Brain microvascular endothelial cell (primary cell): ENCODE data around the gene ABCA2.
"Not testable (repeated sequence)": the region's sequence is repeated elsewhere in the genome, so short reads cannot be mapped to it uniquely, and the experiment has no call there.

Experiments used
- DNase-seq: peaks from one replicate; pipeline ENCODE4 v3.0.0-alpha.2; 2020
- H3K27ac ChIP-seq: fragments of 250-450 bp; sonication (Bioruptor Pico); 2 replicates; pipeline ENCODE4 v1.5.1; 2020; ENCODE audit warnings: mild to moderate bottlenecking, moderate library complexity
- H3K27me3 ChIP-seq: fragments of 250-450 bp; sonication (Bioruptor Pico); replicated peaks from 2 replicates; pipeline ENCODE4 v1.5.1; 2020; ENCODE audit warnings: mild to moderate bottlenecking
- H3K36me3 ChIP-seq: fragments of 250-450 bp; sonication (Bioruptor Pico); replicated peaks from 2 replicates; pipeline ENCODE4 v1.5.1; 2020; ENCODE audit warnings: mild to moderate bottlenecking
- H3K4me3 ChIP-seq: 2 replicates; pipeline ENCODE4 v1.5.1; 2011; ENCODE audit warnings: low read depth, mild to moderate bottlenecking, control low read depth, low read length, moderate library complexity
- in situ Hi-C: cut with HindIII; loops from 2 replicates; pipeline ENCODE4 v1.10.0; 2017; ENCODE audit warnings: low sequenced_read_pairs, low pct_ligation_motif_present
- TF ChIP-seq, protein P1 (sequence below): IDR thresholded peaks from 2 replicates; pipeline ENCODE4 v1.5.1; 2011; ENCODE audit warnings: low read depth, mild to moderate bottlenecking, moderate library complexity, low read length, control low read depth, inconsistent platforms; ENCODE audit errors: missing control alignments

The ABCA2 gene

DNA sequence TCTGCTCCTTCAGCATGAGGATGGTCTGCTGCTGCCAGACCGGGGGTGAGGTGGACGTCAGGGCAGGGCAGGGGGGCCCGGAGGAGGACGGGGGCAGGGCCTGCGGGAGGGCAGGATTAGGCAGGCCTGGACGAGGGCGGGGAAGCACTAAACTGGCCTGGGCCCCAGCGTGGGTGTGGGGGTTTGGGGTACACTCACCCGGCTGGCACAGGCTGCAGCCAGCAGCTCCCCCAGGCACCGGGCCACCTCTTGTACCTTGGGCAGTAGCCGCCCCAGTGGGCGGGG lies 36.8 kb upstream of the ABCA2 start:
- H3K27me3 ChIP-seq, result no peaks in the 10 kb centered on the region
- no peak for DNase-seq
- H3K4me3 ChIP-seq, result no peak overlapping the region
- in situ Hi-C loops, result no loop called here
- H3K36me3 ChIP-seq, result no peaks in the 10 kb centered on the region
- TF ChIP-seq, protein P1, sequence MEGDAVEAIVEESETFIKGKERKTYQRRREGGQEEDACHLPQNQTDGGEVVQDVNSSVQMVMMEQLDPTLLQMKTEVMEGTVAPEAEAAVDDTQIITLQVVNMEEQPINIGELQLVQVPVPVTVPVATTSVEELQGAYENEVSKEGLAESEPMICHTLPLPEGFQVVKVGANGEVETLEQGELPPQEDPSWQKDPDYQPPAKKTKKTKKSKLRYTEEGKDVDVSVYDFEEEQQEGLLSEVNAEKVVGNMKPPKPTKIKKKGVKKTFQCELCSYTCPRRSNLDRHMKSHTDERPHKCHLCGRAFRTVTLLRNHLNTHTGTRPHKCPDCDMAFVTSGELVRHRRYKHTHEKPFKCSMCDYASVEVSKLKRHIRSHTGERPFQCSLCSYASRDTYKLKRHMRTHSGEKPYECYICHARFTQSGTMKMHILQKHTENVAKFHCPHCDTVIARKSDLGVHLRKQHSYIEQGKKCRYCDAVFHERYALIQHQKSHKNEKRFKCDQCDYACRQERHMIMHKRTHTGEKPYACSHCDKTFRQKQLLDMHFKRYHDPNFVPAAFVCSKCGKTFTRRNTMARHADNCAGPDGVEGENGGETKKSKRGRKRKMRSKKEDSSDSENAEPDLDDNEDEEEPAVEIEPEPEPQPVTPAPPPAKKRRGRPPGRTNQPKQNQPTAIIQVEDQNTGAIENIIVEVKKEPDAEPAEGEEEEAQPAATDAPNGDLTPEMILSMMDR, result no peak
- no peak overlapping the region for H3K27ac ChIP-seq

DNA sequence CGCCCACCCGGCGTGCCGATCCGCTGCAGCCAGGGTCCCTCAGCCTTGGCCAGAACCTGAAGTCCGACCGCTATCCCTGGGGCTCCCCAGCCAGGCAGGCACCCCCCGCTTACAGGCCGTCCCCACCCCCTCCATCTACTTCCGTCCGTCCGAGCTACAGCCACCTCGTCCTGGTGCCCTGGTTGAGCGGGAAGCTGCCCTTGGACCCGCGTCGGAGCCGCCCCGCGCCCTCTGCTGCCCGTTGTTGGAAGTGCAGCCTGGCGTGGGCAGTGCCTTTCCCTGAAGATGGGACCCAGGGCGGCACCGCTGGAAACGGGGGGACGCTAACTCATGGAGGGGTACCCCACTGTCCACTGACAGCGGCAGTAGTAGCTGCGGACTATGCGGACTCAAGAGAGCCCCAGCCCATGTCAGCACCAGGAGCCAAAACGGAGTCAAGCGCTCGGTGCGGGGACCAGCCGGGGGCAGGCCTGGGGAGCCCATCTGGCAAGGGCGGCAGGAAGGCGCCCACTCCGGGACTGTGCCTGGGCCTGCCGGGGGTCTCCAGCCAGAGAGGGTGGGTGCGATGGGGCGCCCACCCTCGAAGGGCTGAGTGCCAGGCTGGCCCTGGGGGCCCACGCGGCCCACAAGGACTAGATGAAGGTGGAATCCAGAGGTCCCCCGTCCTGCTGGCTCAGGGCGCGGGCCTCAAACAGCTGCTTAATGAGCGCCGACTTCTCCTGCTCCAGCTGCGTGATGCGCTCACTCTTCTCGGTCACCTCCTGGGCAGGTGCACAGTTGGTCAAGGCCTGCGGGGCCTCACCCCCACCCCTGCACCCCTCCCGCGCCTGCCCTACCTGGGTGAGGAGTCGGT lies 36.2 kb upstream of the ABCA2 start:
- H3K36me3 ChIP-seq, result no peaks in the 10 kb centered on the region
- DNase-seq, result no peak
- no peak overlapping the region for H3K4me3 ChIP-seq
- no peaks in the 10 kb centered on the region for H3K27me3 ChIP-seq
- in situ Hi-C loops, result no loop called here
- TF ChIP-seq, protein P1, result peak; percentile 95
- no peak overlapping the region for H3K27ac ChIP-seq

DNA sequence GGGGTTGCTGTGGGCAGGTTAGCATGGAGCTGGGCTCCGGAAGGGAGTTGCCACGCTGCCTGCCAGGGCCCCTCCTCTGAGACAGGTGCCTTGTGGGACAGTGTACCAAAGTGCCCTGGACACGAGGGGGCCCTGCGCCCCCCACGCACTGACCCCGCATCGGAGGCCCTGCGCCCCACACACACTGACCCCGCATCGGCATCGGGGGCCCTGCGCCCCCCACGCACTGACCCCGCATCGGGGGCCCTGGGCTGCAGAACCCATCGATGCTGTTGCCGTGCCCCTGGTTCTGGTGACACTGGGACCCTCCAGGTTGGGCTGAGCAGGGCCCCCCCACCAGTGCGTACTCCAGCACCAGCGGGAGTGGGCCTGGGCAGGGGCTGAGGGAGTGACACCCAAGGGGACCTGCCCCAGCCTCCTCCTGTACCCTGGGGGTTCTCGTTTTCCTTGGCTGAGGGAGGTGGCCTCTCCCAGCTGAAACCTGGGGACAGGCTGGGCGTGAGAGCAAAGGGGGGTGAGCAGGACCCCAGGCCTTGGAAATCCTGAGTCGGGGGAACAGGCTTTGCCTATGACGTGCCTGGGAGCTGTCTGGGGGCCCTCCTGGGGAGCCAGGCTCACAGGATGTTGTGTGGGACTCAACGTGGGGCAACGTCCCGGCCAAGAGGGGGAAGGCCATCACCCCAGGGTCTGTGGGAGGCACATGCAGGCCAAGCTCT lies 35.4 kb upstream of the ABCA2 start:
- no peaks in the 10 kb centered on the region for H3K27me3 ChIP-seq
- no peak overlapping the region for H3K4me3 ChIP-seq
- in situ Hi-C loops, result no loop called here
- no peak for DNase-seq
- no peaks in the 10 kb centered on the region for H3K36me3 ChIP-seq
- TF ChIP-seq, protein P1, result no peak
- H3K27ac ChIP-seq, result no peak overlapping the region

DNA sequence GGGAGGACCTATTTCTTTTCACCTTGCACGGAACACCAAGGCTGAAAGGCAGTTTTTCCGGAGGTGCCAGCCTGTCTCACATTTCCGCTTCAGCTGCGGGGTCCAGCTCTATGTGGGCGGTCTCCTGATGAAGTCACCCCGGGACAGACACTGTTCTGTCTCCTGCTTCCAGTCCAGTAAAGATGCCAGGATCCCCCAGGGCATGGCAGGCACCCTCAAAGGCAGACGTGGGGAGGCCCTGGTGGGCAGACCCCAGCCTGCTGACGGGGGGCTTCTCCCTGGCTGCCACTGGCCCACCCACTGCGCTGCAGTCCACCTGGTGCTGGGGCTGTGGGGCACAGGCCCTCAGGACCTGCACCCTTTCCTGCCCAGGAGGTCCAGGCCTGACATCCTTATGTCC lies 34.8 kb upstream of the ABCA2 start:
- H3K27me3 ChIP-seq, H3K4me3 ChIP-seq, in situ Hi-C loops, H3K27ac ChIP-seq, DNase-seq, H3K36me3 ChIP-seq: not testable (repeated sequence)

DNA sequence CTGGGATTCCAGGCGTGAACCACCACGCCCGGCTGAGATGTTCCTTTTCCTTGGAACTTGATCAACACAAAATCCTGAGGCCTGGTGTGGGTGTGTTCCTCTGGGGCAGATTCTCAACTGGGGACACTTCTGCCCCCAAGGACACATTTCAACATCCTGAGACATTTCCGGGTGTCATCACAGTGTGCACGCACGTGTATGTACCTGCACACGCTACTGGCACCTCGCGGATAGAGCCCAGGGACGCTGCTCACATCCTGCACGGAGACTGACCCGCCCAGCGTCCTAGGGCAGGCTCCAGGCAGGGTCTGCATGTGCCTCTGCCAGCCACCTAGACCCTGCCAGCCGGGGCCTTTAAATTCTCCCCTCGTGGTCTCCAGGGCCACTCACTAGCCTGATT lies 34.3 kb upstream of the ABCA2 start:
- TF ChIP-seq, protein P1, result no peak
- no peak for DNase-seq
- in situ Hi-C loops, result no loop called here

DNA sequence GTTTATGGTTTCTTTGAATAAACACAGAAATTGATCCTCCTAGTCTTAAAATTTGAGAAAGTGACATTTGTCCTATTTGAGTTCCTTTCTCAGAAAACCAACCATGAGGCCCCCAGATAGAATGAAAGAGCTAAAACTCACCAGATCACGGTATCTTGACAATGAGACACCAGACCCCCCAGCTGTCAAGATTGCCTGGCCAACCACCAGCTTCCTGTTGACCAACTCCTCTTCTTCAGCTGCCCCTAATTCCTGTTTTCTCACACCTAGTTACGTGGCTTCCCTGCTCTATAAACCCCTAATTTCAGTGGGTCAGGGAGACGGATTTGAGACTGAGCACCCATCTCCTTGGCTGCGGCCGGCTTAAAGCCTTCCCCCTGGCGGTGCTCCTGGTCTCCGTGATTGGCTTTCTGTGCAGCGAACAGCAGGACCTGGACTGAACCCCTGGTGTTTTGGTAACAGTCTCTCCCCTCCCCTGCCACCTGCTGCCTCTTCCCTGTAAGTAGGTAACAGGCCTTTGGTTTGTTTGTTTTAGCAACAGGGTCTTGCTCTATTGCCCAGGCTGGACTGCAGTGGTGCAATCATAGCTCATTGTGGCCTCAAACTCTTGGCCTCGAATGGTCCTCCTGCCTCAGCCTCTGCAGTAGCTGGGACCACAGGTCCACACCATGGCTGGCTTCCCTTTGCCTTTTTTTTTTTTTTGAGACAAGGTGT lies 30.6 kb upstream of the ABCA2 start:
- Histone ChIP-seq H3K27me3 (peaks cover 13% of the 10 kb centered on the region), H3K27ac (no peak overlapping the region), H3K4me3 (no peak overlapping the region), H3K36me3 (no peaks in the 10 kb centered on the region)
- in situ Hi-C loops, result no loop called here
- TF ChIP-seq, protein P1, result no peak
- no peak for DNase-seq

More for the DNA sequence above, 34.3 kb upstream of the ABCA2 start:
- H3K27ac ChIP-seq, result no peak overlapping the region
- no peaks in the 10 kb centered on the region for H3K36me3 ChIP-seq
- H3K27me3 ChIP-seq, result no peaks in the 10 kb centered on the region
- no peak overlapping the region for H3K4me3 ChIP-seq
